Measurements from ENCODE around the gene ACOT8.

DNA sequence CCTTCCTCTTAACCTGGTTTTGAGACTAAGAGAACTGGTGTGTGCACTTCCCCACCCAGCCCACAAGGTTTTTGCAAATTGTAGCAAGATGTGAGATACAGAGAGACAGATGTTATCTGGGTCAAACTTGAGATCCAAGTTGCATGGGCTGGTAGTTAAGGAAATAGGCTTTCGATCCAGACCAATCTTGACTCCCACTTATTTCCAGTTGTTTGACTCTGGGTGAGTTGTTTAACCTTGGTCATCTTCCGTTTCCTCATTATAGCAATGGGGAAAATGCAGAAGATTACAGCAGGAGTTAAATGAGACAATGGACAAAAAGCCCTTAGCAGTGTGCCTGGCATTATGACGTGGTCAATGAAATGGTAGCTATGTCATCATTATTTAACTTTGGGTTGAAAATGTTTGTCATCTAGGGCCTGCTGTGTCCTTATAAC, 21.8 kb downstream of the ACOT8 start:
- TF ChIP-seq, protein P1, sequence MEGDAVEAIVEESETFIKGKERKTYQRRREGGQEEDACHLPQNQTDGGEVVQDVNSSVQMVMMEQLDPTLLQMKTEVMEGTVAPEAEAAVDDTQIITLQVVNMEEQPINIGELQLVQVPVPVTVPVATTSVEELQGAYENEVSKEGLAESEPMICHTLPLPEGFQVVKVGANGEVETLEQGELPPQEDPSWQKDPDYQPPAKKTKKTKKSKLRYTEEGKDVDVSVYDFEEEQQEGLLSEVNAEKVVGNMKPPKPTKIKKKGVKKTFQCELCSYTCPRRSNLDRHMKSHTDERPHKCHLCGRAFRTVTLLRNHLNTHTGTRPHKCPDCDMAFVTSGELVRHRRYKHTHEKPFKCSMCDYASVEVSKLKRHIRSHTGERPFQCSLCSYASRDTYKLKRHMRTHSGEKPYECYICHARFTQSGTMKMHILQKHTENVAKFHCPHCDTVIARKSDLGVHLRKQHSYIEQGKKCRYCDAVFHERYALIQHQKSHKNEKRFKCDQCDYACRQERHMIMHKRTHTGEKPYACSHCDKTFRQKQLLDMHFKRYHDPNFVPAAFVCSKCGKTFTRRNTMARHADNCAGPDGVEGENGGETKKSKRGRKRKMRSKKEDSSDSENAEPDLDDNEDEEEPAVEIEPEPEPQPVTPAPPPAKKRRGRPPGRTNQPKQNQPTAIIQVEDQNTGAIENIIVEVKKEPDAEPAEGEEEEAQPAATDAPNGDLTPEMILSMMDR (IDR thresholded peaks at IDR 0.05): no peak
- no peak for TF ChIP-seq EZH2 (IDR thresholded peaks at IDR 0.05)
- TF ChIP-seq EZH2phosphoT487 (IDR thresholded peaks at IDR 0.05): no peak

Data from neural progenitor cell (in vitro differentiated cells).